Immature natural killer cell (primary cell): ENCODE measurements around the gene PAK6. TPM values are rescaled to one million over a fixed set of nuclear protein-coding genes. Genes with fewer than 3 reads are reported as not detected.

Experiments used
- DNase-seq, 3 donors: peaks; one replicate each; pipeline ENCODE4 v3.0.0; 2022; ENCODE audit warnings: mixed read lengths in 1 of 3
- H3K27ac Mint-ChIP-seq, 6 donors: one replicate each; pipeline ENCODE4 v1.8.0; 2020; ENCODE audit warnings: mixed read lengths in 6 of 6, mild to moderate bottlenecking in 5 of 6, inconsistent platforms in 4 of 6, moderate library complexity in 3 of 6
- H3K27me3 Mint-ChIP-seq, 3 donors: one replicate each; pipeline ENCODE4 v1.8.0; 2020 to 2021; ENCODE audit warnings: low read depth in 3 of 3, mild to moderate bottlenecking in 3 of 3, mixed read lengths in 3 of 3, moderate library complexity in 3 of 3, inconsistent platforms in 1 of 3
- H3K36me3 Mint-ChIP-seq, 3 donors: one replicate each; pipeline ENCODE4 v1.8.0; 2020; ENCODE audit warnings: mixed read lengths in 3 of 3, inconsistent platforms in 2 of 3, mild to moderate bottlenecking in 2 of 3
- H3K4me1 Mint-ChIP-seq, 2 donors: one replicate each; pipeline ENCODE4 v1.8.0; 2020; ENCODE audit warnings: inconsistent platforms in 2 of 2, mild to moderate bottlenecking in 2 of 2, mixed read lengths in 2 of 2, moderate library complexity in 1 of 2
- H3K4me3 Mint-ChIP-seq, 5 donors: one replicate each; pipeline ENCODE4 v1.8.0; 2020; ENCODE audit warnings: mild to moderate bottlenecking in 5 of 5, mixed read lengths in 5 of 5, inconsistent platforms in 3 of 5, moderate library complexity in 3 of 5
- H3K9me3 Mint-ChIP-seq, 6 donors: one replicate each; pipeline ENCODE4 v1.8.0; 2020; ENCODE audit warnings: mild to moderate bottlenecking in 6 of 6, mixed read lengths in 6 of 6, inconsistent platforms in 4 of 6, moderate library complexity in 3 of 6
- polyA plus RNA-seq, 3 donors: library from polyadenylated mRNA; unstranded; fragments of 300-500 nt; fragmentation: Illumina TruSeq; gene quantifications; one replicate each; pipeline ENCODE4 v1.2.3, GENCODE V29; 2021

Gene PAK6
- polyA plus RNA-seq, 3 donors from 2014 or later: 2.0 to 8.3 (median 3.6) TPM

DNA sequence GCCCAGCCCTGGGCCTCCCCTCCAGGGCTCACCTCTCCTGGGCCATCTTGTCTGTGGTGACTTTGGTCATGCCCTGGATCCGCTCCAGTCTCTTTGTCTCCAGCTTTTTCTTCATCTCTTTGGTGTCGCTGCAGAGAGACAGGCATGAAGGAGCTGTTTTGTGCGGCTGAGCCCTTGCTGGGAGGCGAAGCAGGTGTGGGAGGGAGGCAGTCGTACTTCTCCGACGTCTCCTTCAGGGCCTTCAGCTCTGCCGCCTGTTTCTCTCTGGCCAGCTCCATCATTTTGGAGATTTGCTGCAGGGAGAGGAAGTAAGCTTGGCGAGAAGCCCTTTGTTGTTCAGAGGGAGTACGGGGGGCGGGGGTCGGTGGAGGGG, 51.7 kb downstream of the PAK6 start:
- no peaks in the 10 kb centered on the region for H3K4me1 Mint-ChIP-seq
- H3K27ac Mint-ChIP-seq: no peak overlapping the region
- H3K27me3 Mint-ChIP-seq: no peaks in the 10 kb centered on the region
- no peak overlapping the region for H3K4me3 Mint-ChIP-seq
- H3K36me3 Mint-ChIP-seq: peaks cover 0 to 16% (median 0%) of the 10 kb centered on the region in 3 donors
- no peak for DNase-seq
- H3K9me3 Mint-ChIP-seq: no peaks in the 10 kb centered on the region

DNA sequence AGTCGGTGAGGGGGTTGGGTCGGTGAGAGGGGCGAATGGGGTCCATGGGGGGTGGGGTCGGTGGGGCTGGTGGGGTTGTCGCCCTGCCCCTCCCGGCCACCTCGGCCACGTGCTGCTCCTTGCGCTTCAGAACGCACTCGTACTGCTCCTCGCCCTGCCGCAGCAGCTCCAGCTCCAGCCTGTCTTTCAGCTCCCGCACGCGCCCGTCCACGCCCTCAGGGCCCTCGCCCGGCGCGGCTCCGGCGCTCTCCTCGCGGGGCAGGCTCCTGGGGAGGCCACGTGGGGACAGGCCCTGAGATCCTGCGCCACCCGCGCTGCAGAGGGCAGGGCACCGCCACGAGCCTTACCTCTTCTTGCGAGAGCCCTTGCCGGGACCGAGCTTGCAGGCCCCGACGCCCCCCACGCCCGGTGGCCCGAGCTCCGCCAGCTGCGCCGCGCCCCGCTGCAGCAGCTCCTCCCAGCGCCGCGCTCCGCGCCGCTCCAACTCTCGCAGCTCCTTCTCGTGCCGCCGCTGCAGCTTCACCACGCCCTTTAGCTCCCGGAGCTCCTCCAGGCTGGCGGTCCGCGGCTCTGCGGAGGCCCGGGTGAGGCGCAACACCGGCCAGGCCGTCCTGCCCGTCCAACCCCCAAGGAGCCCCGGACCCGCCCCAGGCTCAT, 52.2 kb downstream of the PAK6 start:
- no peak overlapping the region for H3K27ac Mint-ChIP-seq
- no peak for DNase-seq
- H3K4me3 Mint-ChIP-seq: no peak overlapping the region
- H3K36me3 Mint-ChIP-seq: peaks cover 0 to 18% (median 0%) of the 10 kb centered on the region in 3 donors
- H3K9me3 Mint-ChIP-seq: no peaks in the 10 kb centered on the region
- H3K4me1 Mint-ChIP-seq: no peaks in the 10 kb centered on the region
- no peaks in the 10 kb centered on the region for H3K27me3 Mint-ChIP-seq

DNA sequence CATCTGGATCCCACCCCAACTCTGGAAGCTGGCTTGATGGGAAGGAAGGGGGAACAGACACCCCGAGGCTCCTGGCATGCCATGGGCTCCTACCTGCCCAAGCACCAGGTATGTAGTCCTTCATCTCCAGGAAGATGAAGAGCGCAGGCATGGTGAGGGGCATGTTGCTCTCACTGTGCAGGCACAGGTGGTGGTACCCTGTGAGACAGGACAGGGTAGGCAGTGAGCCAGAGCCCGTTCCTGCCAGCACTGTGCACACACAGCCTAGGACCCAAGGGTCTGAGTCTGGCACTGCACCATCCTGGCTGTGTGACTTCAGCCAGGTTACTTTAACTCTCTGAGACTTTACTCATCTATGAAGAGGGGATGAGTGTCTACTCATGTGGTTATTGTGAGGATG, 53.4 kb downstream of the PAK6 start:
- H3K4me3 Mint-ChIP-seq: no peak overlapping the region
- H3K27me3 Mint-ChIP-seq: no peaks in the 10 kb centered on the region
- peaks cover 0 to 28% (median 0%) of the 10 kb centered on the region in 3 donors for H3K36me3 Mint-ChIP-seq
- no peak overlapping the region for H3K27ac Mint-ChIP-seq
- H3K4me1 Mint-ChIP-seq: peaks cover 0 to 2% of the 10 kb centered on the region in 2 donors
- H3K9me3 Mint-ChIP-seq: no peaks in the 10 kb centered on the region
- no peak for DNase-seq

DNA sequence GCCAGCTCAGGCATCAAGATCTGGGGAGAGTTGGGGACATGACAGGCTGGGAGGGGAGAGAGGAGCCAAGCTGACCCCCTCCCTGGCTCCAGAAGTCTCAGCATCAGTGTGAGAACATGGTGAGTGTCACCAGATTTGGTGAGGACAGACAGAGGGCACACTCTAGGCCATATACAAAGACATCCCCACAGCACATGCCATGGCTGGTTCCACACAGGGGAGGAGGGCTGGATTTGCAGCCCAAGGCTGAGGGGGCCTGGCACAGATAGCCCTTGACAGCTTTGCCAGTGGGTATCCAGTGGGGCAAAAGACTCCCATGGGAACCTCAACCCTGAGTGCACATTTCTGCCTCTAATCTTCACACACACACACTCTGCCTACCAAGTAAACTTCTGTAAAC, 54.1 kb downstream of the PAK6 start:
- Mint-ChIP-seq H3K27ac (no peak overlapping the region), H3K27me3 (no peaks in the 10 kb centered on the region), H3K36me3 (peaks cover 5 to 36% (median 6%) of the 10 kb centered on the region in 3 donors), H3K4me1 (peaks cover 0 to 2% of the 10 kb centered on the region in 2 donors), H3K4me3 (no peak overlapping the region), H3K9me3 (no peaks in the 10 kb centered on the region)
- DNase-seq: no peak

DNA sequence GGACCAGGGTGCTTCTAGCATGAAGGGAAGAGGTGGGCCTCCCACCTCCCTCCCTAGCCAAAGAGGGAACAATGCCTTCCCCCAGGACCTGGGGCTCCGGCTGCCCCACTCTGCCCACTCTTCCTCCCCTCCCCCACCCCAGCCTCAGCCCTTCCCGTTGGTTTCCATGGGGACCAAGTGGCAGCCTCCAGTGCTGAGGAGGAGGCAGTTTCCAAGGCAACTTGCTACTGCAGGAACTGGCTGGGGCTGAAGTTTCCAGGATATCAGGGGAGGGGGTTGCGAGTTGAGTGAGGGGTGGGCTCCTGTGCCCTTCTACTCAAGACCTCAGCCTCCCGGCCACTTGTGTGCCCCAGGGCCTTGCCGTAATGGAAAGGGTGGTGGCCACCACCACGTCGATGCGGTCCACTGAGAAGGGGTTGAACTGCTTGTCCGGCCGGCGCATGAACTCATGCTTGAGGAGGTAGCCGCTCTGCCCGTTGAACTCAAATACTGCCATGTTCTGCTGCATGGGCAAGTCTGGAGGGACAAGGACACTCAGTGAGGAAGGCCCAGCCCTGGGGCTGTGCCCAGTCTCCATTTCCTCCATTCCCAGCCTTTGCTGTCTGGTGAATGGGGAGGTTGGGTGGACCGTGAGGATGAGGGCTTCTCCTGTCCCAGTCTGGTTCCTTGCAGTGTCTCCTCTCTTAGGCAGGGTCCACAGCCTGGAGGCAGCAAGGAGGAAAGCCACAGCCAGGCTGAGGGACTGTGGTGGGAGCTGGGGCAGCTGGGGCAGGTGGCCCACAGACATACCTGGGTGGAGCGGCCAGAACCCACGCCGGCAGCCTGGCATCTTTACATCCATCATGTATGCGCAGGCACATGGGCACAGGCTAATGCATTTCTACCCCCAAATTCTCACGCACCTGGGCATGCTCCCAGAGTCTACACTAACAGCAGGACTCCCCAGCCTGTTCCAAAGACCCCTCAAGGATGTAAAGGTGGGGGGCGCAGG, 55.3 kb downstream of the PAK6 start:
- peaks cover 2 to 3% of the 10 kb centered on the region in 2 donors for H3K4me1 Mint-ChIP-seq
- H3K27ac Mint-ChIP-seq: no peak overlapping the region
- H3K27me3 Mint-ChIP-seq: no peaks in the 10 kb centered on the region
- no peak for DNase-seq
- H3K36me3 Mint-ChIP-seq: peaks cover 6 to 39% (median 9%) of the 10 kb centered on the region in 3 donors
- H3K9me3 Mint-ChIP-seq: no peaks in the 10 kb centered on the region
- H3K4me3 Mint-ChIP-seq: no peak overlapping the region

DNA sequence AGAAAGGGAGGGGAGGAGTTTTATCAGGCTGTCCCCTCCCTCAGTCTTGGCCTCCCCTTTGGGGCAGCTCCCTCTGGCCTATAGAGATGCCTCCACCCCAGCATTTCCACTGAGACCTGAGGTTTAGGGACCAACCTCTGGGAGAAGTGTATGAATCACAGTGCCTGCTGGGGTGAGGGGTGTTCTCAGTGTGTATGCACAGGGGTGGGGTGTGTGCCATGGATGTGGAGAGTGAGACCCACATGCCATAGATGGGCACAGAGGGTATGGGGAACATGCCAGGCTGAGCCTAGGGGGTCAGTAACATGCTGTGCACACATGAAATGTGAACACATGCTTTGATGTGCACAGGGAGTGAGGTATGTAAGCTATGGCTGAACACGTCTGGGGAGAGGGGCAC, 56.4 kb downstream of the PAK6 start:
- no peaks in the 10 kb centered on the region for H3K27me3 Mint-ChIP-seq
- H3K36me3 Mint-ChIP-seq: peaks cover 14 to 44% (median 17%) of the 10 kb centered on the region in 3 donors
- DNase-seq: no peak
- peaks cover 5 to 9% of the 10 kb centered on the region in 2 donors for H3K4me1 Mint-ChIP-seq
- no peaks in the 10 kb centered on the region for H3K9me3 Mint-ChIP-seq
- H3K27ac Mint-ChIP-seq: peak overlapping the region in 2 of 6 donors; percentile 48 to 74
- H3K4me3 Mint-ChIP-seq: no peak overlapping the region

DNA sequence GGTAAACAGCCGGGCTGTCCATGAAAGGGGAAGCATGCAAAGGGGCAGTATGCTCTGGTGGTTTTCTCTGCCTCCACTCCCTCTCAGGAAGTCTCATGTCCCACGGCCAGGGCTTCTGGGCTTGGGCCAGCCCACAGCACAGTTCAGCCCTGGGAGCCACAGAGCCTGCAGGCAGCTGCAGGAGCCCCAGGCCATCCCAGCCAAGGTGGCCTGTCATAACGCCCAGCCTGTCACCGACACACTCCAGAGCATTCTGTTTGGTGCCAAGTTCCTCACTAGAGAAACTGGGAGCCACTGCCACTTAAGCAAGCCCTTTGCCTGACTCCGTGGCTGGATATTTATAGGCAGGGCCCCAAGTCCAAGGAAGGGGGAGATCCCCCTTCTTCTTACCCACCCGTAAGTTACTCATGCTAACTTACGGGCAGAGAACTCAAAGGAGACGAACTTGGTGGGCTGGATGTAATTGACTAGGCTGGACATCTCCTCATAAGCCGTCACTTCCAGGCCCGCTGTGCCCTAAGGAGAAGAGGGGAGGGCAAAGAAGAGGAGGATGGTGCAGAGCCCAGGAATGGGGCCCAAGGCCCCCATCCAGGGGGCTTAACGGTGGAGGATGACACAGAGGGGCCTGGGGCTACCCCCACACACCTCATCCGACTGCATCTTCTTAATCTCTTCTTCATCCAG, 57.2 kb downstream of the PAK6 start:
- Mint-ChIP-seq H3K4me1 (peaks cover 8 to 16% of the 10 kb centered on the region in 2 donors), H3K27me3 (no peaks in the 10 kb centered on the region), H3K9me3 (no peaks in the 10 kb centered on the region), H3K36me3 (peaks cover 20 to 51% (median 24%) of the 10 kb centered on the region in 3 donors), H3K4me3 (no peak overlapping the region), H3K27ac (peak overlapping the region in 1 of 6 donors; percentile 73)
- DNase-seq: no peak

DNA sequence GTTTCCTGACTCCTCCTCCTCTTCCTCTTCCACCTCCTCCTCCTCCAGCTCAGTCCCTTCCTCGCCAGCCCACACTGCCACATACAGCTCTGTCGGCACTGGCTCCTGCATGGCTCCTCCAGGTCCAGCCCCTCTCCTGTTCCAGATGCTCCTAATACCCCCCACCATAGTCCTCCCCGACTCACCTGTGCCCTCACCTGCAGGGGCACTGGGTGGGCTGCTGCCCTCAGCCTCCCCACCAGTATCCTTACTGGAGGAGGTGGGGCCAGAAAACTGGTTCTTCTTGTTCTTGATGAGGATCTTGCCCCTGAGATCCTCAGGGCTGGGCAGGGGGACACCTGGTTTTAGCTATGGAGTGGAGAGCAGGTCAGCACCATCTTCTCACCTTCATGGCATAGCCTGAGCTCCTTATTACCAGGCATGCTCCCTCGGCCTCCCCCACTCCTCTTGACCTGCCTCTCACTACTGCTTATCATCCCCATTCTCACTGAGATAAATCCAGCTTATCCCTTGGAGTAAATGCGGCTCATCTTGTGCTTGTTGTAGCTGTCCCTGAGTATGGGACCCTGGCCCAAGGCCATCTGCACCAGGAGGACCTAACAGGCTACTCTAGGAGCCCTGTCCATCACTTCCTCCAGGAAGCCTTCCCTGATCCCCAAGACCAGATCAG, 57.8 kb downstream of the PAK6 start:
- Mint-ChIP-seq H3K36me3 (peaks cover 20 to 53% (median 24%) of the 10 kb centered on the region in 3 donors), H3K27me3 (no peaks in the 10 kb centered on the region), H3K4me3 (no peak overlapping the region), H3K9me3 (no peaks in the 10 kb centered on the region), H3K27ac (peak overlapping the region in 4 of 6 donors; percentile 28 to 65 (median 48)), H3K4me1 (peaks cover 10 to 16% of the 10 kb centered on the region in 2 donors)
- DNase-seq: no peak

DNA sequence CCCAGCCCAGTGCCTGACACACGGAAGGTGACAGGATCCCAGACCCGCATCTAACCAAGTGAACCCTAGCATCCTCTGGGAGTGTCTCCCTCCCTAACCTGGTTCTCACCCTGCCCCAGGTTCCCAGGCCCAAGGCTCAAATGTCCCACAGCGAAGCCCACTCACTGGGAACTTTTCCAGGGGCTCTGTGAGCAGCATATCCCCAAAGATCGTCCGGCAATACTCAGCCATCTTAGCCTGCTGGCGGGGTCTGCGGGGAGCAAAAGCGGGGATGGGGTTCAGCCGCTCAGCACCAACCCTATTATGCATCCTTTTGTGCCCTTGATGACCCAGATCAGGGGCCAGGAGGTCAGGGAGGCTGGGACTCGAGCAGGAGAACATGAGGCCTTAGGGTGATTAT, 58.5 kb downstream of the PAK6 start:
- Mint-ChIP-seq H3K27me3 (no peaks in the 10 kb centered on the region), H3K9me3 (no peaks in the 10 kb centered on the region), H3K4me1 (peaks cover 10 to 16% of the 10 kb centered on the region in 2 donors), H3K27ac (peak overlapping the region in 2 of 6 donors; percentile 6 to 34), H3K36me3 (peaks cover 20 to 53% (median 24%) of the 10 kb centered on the region in 3 donors), H3K4me3 (no peak overlapping the region)
- DNase-seq: no peak

DNA sequence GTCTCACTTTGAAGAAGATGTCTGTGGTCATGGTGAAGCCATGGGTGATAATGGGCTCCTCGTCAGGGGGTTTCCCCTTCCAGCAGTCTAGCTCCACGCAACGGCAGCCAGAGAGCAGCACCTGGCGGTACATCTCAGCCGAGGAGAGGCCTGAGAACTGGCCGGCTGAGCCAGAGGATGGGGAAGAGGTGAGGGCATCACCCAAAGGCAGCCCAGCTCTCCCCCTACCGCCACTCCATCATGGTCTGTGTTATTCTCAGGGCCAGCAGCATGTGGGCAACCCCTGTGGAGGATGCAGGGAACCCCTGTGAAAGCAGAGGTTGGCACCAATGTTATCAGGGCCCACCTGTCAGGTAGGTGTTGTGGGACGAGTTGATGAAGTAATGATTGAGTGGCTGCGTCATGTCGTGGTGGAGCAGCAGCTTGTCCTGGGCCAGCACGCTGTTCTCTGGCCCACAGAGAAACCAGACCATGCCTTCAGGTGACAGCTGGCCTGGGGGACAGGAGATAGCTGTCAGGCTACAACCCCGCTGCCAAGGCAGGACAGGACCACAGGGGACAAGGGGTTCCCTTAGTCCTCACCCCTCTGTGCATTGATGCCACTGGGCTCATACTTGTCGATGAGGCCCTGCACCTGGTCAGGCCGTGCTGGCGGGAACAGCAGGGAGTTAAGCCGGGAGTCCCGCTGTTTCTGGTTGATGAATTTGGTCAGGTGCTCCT, 59.5 kb downstream of the PAK6 start:
- Mint-ChIP-seq H3K27ac (no peak overlapping the region), H3K4me1 (peaks cover 10 to 16% of the 10 kb centered on the region in 2 donors), H3K9me3 (no peaks in the 10 kb centered on the region), H3K36me3 (peaks cover 20 to 51% (median 24%) of the 10 kb centered on the region in 3 donors), H3K4me3 (no peak overlapping the region), H3K27me3 (peaks cover 0 to under 1% (median 0%) of the 10 kb centered on the region in 3 donors)
- no peak for DNase-seq

DNA sequence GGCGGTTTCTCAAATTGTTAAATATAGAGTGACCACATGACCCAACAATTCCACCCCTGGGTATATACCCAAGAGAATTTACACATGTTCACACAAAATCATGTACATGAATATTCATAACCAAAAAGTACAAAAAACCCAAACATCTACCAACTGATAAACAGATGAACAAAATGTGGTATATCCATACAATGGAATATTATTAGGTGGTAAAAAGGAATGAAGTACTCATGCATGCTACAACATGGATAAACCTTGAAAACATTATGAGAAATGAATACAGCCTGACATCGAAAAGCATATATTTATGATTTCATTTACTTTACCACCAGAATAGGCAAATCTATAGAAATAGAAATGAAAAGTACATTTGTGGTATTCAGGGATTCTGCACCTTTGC, 61.5 kb downstream of the PAK6 start:
- Mint-ChIP-seq H3K27ac (no peak overlapping the region), H3K4me3 (no peak overlapping the region), H3K27me3 (peaks cover 0 to 4% (median 0%) of the 10 kb centered on the region in 3 donors), H3K4me1 (peaks cover 29 to 34% of the 10 kb centered on the region in 2 donors), H3K9me3 (no peaks in the 10 kb centered on the region), H3K36me3 (peaks cover 20 to 55% (median 24%) of the 10 kb centered on the region in 3 donors)
- DNase-seq: no peak

DNA sequence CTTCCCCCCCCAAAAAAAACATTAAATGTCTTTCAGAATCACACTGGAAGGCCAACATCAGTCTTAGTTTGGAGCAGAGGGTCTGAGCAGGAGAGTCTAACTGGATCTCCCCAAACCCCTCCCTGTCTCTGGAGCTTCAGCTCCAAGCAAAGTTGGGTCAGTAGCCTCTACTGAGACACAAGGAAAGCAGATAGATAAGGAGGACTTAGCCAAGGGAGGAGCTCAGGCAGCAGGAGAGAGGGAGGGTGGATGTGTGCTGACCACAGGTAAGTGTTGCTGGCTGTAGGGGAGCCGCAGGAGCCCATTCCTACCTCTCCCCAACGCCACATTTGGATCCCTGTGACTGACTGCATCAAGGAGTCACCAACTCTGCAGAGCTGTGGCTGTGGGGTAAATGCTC, 61.9 kb downstream of the PAK6 start:
- no peak for DNase-seq
- no peak overlapping the region for H3K4me3 Mint-ChIP-seq
- H3K27ac Mint-ChIP-seq: peak overlapping the region in 1 of 6 donors; percentile 50
- no peaks in the 10 kb centered on the region for H3K9me3 Mint-ChIP-seq
- peaks cover 0 to 4% (median 0%) of the 10 kb centered on the region in 3 donors for H3K27me3 Mint-ChIP-seq
- peaks cover 33 to 38% of the 10 kb centered on the region in 2 donors for H3K4me1 Mint-ChIP-seq
- peaks cover 20 to 51% (median 24%) of the 10 kb centered on the region in 3 donors for H3K36me3 Mint-ChIP-seq
